NCI-H146 treated with DMSO at 0.1 percent for 48 hours (cell line): ENCODE results near the gene CD96.

ENCODE experiments used
- DNase-seq: peaks from one replicate; lab custom pipeline; 2025; ENCODE audit not compliant: unreplicated experiment; lab: John Stamatoyannopoulos, UW

CD96 gene

DNA sequence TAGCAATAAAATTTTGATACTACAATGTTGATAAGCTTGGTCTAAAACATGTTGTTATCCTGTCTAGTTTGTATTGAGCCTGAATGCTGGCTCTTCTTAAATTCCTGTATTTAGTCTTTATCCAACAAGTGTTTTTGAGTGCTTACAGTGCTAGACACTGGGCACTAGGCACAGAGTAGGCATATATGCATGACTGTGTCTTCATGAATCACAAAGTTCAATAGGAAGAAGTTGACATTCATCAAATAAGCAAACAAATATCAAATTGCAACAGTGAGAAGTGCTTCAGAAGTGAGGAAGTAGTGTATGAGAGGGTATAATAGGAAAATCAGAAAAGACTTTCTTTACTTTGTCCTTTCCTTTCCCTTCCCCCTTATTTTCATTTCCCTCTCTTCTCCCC lies 6.8 kb downstream of the CD96 start:
- no peak for DNase-seq

GRCh38 chr3:111561902-111562301 lies 19.9 kb downstream of the CD96 start:
- DNase-seq = peak; percentile 33

DNA sequence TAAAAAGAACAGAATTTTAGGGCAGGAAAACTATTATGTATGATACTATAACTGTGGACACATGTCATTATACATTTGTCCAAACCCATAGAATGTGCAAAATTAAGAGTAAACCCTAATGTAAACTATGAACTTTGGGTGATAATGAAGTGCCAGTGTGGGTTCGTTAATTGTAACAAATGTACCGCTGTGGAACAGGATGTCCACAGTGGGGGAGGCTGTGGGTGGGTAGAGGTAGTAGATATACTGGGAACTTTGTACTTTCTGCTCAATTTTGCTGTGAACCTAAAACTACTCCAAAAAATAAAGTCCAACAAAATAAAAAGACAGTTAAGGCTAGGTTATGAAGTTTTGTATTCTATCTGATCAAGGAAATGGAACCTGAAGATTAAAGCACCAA lies 24.8 kb downstream of the CD96 start:
- no peak for DNase-seq

- DNase-seq = no peak
Measured at GRCh38 chr3:111568355-111568754, 26.4 kb downstream of the CD96 start.

DNA sequence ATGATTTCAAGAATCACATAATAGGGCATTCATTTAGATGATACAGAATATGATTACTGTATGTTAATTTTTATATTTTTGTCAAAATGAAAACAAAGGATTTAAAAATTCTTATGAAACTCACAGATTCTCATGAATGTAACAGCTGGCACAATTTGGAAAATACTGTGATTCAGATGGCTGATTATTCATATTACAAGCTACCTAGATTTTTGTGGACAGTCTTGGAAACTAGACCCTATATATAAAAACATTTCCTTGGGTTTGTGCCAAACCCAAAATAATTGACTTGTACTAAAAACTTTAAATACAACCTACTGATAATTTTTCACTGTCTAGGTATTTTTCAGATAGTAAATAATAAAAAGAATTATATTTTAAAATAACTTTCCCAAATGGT lies 26.9 kb downstream of the CD96 start:
- DNase-seq = no peak

DNA sequence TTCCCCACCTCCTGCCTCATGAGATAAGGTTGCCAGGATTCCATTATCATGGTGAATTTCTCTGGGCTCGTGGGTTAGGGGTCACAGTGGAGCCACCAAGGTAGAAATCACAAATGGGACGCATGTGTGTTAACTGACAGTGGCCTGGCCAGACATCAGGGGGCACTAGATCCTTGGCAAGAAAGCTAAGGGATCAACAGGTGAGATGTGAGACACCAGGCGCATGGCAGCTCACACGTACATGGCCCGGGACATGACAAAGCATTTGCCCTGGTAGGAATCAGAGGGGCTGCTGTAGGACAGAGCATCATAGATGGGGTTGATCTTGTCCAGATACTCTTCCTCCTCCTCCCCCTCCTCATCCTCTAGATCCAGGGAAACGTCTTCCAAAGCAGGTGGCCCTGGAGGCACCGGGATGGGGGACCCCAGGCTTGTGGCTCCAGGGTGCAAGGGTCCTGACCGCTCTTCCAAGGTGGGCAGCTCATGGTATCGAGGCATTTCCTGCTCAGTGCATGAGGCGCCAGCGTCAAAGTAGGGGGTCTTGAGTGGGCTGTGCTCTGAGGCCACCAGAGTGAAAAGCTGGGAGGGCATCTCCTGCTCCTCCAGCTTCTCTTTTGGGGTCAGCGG lies 28.5 kb downstream of the CD96 start:
- no peak for DNase-seq

DNA sequence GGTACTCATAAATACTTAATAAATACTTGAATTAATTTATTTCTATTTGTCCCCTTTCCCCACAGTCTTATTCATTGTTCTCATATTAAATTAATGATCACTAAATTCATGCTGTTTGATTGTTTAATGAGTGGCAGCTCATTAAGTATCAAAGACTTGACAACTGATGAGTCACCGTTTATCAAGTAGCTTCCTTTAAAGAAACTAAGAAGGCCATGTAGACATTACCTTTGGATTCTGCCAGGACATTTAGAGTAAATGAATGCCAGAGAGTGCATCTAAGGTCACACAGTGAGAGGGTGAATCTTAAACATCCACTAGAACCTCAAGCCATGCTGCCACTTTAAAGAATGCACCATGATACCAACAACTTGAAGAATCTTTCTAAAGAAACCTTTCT lies 29.3 kb downstream of the CD96 start:
- no peak for DNase-seq

- no peak for DNase-seq
Measured at GRCh38 chr3:111571907-111572460, 30.0 kb downstream of the CD96 start.

GRCh38 chr3:111577113-111577512 lies 35.1 kb downstream of the CD96 start:
- no peak for DNase-seq

DNA sequence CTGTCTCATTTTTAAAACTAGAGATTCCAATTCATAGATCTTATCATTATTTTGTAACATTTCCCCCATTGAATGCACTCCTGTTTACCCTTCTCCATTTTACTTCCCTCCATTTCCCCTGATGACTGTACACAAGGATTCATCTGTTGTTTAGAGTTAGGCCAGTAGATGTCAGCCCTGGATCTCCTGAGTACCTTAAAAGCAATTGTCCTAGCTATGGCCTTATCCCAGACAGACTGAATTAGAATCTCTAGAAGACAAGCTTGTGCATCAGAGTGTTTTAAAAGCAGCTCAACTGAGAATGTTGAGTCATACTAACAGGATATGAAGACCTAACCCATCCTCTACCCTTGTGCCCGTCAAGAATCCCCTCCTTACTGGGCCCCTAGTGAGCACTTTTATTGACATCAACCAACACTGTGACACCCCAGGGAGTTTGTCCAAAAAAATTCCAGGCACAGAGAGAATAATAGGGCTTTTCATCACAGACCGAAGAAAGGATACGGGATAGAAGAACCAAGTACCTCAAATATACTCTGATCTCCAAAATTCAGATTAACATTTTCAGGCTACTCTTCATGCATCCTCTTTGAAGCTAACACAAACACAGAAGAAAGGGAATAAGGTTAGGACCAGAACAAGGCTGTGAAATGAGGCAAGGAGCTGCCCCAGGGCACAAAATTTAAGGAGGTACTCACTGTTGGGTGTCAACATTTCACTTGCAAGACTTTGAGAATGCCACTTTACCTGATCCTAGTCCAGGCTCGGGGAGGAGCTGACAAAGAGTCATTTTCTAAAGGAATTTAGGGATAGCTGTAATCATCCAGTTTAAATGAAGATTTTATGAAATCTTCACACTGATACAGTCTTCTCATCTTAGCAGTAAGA lies 36.0 kb downstream of the CD96 start:
- peak; percentile 58 for DNase-seq

DNA sequence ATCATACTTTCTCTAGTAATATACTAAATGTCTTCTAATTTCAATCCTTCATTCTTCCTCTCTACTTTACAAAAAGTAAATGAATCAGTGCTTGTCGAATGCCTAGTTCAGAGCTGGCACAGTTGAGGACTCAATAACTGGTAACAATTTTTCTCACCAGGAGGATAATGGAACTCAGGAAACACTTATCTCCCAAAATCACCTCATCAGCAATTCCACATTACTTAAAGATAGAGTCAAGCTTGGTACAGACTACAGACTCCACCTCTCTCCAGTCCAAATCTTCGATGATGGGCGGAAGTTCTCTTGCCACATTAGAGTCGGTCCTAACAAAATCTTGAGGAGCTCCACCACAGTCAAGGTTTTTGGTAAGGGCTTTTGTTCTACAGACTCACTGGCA lies 36.9 kb downstream of the CD96 start:
- no peak for DNase-seq

- no peak for DNase-seq
Measured at GRCh38 chr3:111579495-111579894, 37.5 kb downstream of the CD96 start.

DNA sequence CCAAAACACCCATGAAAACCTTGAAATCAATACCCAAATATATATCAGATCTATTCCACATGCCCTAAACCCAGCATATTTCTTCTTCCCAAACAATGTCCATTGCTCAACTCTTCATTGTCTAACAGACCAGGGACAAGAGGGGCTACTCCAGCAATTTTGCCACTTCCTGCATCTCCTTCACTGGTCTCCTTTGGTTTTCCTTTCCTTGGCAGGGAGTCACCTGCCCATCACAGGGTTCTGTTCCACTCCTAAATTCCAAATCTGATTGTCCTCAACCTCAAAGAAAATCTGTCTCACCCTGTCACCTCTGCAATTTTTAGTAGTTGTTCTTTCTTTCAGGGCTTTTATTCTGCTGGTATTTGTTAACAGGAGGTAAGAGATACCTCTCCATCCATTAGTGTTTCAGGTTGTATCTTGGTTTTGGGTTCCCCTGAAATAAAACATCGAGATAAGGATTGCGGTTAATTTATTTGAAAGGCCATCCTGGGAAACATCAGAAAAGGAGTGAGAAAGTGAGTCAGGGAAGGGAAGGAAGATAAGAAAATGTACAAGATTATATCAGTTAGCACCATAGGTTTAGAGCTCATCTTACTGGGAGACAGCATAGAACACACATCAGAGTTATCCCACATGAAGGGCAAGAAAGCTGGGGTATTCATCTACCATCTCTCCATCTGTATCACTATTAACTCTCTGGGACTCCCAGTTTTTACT lies 39.6 kb downstream of the CD96 start:
- DNase-seq = no peak

- no peak for DNase-seq
Measured at GRCh38 chr3:111582120-111582474, 40.1 kb downstream of the CD96 start.

GRCh38 chr3:111584744-111585143 lies 42.7 kb downstream of the CD96 start:
- no peak for DNase-seq

DNA sequence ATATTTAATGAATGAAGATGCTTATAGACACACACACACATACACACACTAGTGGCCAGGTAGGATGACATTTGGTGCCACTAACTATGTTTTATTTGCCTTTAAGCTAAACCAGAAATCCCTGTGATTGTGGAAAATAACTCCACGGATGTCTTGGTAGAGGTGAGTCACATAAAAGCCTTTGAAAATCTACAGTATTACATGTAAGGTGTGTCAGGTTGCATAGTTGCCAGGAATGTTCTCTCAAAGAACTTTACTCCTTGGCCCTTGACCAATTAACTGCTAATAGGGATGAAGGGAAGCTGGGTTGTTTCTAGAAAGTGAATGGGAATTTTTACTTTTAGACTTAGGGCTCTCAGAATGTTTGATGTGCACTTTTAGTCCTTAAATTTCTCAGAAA lies 43.2 kb downstream of the CD96 start:
- no peak for DNase-seq

DNA sequence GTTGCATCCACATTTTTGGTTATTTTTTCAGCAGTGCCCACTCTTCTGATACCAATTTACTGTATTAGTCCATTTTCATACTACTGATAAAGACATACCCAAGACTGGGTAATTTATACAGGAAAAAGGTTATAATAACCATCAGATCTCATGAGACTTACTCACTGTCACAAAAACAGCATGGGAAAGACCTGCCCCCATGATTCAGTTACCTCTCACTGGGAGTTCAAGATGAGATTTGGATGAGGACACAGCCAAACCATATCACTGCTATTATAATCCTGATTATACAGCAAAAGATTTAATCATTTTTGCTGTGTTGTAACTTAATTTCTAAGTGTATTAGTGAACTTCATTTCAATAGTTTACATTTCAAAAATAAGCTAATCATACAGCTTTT lies 46.5 kb downstream of the CD96 start:
- DNase-seq = no peak

DNA sequence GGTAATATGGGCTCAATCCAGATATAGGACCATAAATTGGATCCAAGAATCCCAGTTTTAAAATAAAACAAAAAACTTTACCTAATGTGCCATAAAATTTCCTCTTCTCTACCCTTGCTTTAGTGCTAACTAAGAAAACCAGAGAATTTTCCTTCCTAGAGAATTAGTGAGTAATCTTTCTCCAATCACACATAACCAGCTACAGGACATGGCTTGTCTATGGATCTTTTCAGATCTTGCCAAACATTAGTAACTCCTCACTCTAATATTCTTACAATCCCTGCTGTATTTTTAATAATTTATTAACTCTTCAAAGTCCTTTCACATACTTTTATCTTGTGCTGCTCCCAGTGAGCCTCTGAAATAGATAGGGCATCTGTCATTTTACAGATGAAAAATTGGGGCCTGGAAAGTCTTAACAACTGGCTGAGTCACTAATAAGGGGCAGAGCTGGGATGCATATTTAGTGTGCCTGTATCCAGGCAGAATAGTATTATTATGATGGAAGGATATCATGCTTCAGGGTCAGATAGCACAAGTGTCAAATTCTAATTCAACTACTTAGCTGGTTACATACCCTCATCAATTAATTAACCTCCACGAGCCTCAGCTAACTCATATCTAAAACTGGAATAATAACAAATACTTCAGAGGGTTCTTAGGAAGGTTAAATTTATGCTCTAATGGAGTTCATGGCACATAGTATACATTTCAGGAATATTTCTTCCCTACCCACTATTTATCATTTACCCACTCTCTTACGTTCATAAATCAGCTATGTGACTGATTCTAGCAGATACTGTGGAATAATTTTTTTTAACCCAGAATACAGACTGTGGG lies 47.5 kb downstream of the CD96 start:
- DNase-seq = no peak

GRCh38 chr3:111590143-111590491 lies 48.1 kb downstream of the CD96 start:
- no peak for DNase-seq

GRCh38 chr3:111591555-111591954 lies 49.6 kb downstream of the CD96 start:
- DNase-seq = no peak

DNA sequence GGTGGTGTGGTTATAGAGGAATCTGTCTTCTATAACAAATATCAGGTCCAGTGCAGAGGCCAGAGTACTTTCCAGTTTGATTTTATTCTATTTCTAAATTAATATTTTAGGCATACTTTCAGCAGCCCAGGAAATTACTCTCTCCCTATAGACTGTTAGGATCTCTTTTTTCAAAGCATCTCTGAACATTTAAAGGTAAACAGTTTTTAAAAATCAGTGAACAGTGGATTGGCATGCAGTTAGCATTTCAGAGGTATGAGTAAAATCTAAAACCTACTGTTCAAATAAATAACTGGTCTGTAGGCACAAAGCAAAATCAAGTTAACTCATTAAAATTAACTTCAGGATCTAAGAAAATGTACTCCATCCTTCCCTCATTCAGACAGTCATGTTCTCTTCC lies 50.1 kb downstream of the CD96 start:
- no peak for DNase-seq
